Fibroblast of skin of right quadriceps (primary cell): ENCODE results near the gene LKAAEAR1.

Source experiments
- DNase-seq: peaks from one replicate; pipeline ENCODE4 v3.0.0-alpha.2; 2013

The LKAAEAR1 gene

GRCh38 chr20:64035933-64036345, 48.3 kb downstream of the LKAAEAR1 start, which contains the start of gene C20orf204:
TSS of gene C20orf204 (plus strand) at chr20:64036182. CDS start at chr20:64036324, 142 bp downstream.
- DNase-seq: no peak

GRCh38 chr20:64035066-64035932, 48.9 kb downstream of the LKAAEAR1 start:
- DNase-seq: no peak

DNA sequence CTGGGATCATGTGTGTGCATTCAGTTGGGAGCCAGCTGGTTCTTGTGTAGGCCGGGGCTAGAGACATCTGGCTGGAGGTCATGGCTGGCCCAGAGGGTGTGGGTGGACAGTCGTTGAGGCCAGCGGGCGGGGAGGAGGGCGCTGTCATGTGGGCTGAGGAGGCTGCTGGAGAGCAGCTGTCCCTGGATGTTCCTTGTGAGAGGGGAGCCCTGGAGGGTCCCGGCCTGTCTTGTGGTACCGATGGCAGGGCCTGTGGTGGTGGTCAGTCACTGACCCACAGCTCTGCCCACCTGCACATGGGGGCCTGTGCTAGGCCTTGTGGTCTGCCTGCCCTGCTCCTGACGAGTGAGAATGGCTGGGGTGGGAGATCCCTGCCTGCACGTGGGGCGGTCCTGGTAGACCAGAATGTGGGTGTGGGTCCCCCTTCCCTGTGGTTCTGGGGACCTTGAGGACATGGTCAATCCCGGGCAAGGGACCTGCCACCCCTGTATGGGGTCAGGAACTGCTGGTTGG, 50.2 kb downstream of the LKAAEAR1 start:
- DNase-seq: no peak
